Measurements from ENCODE around the gene ADI1.

GRCh38 chr2:3481011-3481400 is 38.3 kb downstream of the ADI1 start:
- TF ChIP-seq TARDBP (IDR thresholded peaks at IDR 0.05) (no peak), SP1 (IDR thresholded peaks at IDR 0.05) (no peak), HDGF (IDR thresholded peaks at IDR 0.05; ENCODE audit: borderline replicate concordance) (no peak), FOXA1 (IDR thresholded peaks at IDR 0.05) (no peak), SUZ12 (IDR thresholded peaks at IDR 0.05) (no peak), BHLHE40 (IDR thresholded peaks at IDR 0.05; ENCODE audit: borderline replicate concordance) (no peak), ARNT (IDR thresholded peaks at IDR 0.05) (no peak), L3MBTL2 (conservative IDR thresholded peaks at IDR 0.05) (no peak), ZNF384 (IDR thresholded peaks at IDR 0.05) (no peak), CTBP1 (IDR thresholded peaks at IDR 0.05; ENCODE audit: borderline replicate concordance) (no peak), ELF4 (IDR thresholded peaks at IDR 0.05) (no peak), FOXK2 (IDR thresholded peaks at IDR 0.05) (no peak), NFRKB (IDR thresholded peaks at IDR 0.05) (no peak)
